Thyroid gland (tissue), 4 donors: ENCODE results near the gene FKBP3.

ENCODE experiments used
- POLR2A ChIP-seq, 2 donors: fragments of 450-650 bp; IDR thresholded peaks; one replicate each; pipeline ENCODE4 v1.6.1; 2017; ENCODE audit warnings: antibody characterized with exemption in 2 of 2, mild to moderate bottlenecking in 2 of 2, moderate library complexity in 1 of 2
- TF ChIP-seq, protein P1 (sequence below), 6 experiments: fragments of 200-600 bp in 3 of 6; fragments of 450-650 bp in 3 of 6; sonication (generic) in 3 of 6; IDR thresholded peaks; one replicate each; pipeline ENCODE4 v1.5.1; 2016 to 2019; ENCODE audit warnings: antibody characterized with exemption in 6 of 6, mild to moderate bottlenecking in 2 of 6, inconsistent platforms in 1 of 6, moderate library complexity in 1 of 6

DNA sequence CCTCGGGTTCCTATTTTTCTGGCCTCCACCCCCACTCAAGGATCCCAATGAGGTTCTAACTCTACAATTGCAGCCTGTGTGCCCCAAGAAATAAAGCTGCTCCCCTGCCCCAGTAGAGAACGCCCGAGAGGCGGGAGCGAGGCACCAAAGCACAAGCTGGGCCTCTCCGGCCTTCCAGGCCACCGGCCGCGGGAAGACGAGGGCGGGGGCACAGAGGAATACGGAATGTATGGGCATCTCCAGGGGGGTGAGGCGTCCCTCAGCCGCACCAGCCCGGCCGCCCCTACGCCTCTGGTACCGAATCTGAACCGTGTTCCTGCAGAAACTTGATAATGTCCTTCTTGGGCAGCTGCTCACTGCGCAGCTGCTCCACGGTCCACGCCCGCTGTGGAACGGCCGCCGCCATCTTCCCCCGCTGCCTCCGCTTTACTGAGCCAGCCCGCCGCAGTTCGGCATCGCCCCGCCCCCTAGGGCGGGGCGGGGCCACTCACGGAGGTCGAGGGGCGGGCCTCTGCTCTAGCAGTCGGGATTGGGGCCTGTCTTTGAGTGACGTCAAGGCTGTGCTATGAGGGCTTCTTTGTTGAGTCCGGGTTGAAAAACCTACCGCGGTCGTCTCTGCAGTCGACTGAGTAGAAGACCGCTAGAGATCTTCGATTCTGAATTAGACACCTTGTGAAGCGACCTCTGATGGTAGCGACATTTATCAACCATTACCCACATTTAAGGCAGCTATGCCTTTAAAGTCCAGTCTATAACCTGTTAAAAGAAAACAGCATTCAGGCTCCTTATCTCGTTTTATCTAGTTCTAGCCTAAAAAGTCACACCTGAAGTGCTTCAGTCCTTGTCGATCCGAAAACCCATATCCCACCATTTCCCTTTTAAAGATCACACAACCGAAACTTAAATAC, at the start of gene FKBP3:
- peak; percentile 24 to 84 for TF ChIP-seq POLR2A (IDR thresholded peaks at IDR 0.05)
- TF ChIP-seq, protein P1, sequence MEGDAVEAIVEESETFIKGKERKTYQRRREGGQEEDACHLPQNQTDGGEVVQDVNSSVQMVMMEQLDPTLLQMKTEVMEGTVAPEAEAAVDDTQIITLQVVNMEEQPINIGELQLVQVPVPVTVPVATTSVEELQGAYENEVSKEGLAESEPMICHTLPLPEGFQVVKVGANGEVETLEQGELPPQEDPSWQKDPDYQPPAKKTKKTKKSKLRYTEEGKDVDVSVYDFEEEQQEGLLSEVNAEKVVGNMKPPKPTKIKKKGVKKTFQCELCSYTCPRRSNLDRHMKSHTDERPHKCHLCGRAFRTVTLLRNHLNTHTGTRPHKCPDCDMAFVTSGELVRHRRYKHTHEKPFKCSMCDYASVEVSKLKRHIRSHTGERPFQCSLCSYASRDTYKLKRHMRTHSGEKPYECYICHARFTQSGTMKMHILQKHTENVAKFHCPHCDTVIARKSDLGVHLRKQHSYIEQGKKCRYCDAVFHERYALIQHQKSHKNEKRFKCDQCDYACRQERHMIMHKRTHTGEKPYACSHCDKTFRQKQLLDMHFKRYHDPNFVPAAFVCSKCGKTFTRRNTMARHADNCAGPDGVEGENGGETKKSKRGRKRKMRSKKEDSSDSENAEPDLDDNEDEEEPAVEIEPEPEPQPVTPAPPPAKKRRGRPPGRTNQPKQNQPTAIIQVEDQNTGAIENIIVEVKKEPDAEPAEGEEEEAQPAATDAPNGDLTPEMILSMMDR (IDR thresholded peaks at IDR 0.05) = no peak
